ENCODE data around the gene SERTAD4.

GRCh38 chr1:210231846-210232510, 618 bp upstream of the SERTAD4 start:
- TF ChIP-seq CTCF (conservative IDR thresholded peaks at IDR 0.05; ENCODE audit: low read depth in 2 of 2) (no peak), EZH2phosphoT487 (IDR thresholded peaks at IDR 0.05; ENCODE audit: unreplicated experiment) (no peak), POLR2AphosphoS5 (IDR thresholded peaks at IDR 0.05; ENCODE audit: low read depth) (no peak), CREB1 (CRISPR knock-in tag; IDR thresholded peaks at IDR 0.05; ENCODE audit: low read depth) (no peak), ETS1 (IDR thresholded peaks at IDR 0.05) (no peak), EZH2 (IDR thresholded peaks at IDR 0.05; ENCODE audit: low read depth, unreplicated experiment) (no peak), JUNB (IDR thresholded peaks at IDR 0.05; ENCODE audit: unreplicated experiment) (no peak)
- TF ChIP-seq, protein P1, sequence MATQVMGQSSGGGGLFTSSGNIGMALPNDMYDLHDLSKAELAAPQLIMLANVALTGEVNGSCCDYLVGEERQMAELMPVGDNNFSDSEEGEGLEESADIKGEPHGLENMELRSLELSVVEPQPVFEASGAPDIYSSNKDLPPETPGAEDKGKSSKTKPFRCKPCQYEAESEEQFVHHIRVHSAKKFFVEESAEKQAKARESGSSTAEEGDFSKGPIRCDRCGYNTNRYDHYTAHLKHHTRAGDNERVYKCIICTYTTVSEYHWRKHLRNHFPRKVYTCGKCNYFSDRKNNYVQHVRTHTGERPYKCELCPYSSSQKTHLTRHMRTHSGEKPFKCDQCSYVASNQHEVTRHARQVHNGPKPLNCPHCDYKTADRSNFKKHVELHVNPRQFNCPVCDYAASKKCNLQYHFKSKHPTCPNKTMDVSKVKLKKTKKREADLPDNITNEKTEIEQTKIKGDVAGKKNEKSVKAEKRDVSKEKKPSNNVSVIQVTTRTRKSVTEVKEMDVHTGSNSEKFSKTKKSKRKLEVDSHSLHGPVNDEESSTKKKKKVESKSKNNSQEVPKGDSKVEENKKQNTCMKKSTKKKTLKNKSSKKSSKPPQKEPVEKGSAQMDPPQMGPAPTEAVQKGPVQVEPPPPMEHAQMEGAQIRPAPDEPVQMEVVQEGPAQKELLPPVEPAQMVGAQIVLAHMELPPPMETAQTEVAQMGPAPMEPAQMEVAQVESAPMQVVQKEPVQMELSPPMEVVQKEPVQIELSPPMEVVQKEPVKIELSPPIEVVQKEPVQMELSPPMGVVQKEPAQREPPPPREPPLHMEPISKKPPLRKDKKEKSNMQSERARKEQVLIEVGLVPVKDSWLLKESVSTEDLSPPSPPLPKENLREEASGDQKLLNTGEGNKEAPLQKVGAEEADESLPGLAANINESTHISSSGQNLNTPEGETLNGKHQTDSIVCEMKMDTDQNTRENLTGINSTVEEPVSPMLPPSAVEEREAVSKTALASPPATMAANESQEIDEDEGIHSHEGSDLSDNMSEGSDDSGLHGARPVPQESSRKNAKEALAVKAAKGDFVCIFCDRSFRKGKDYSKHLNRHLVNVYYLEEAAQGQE (IDR thresholded peaks at IDR 0.05; ENCODE audit: unreplicated experiment): no peak
